Measurements from ENCODE around the gene TCP11L2. TPM values are rescaled to one million over a fixed set of nuclear protein-coding genes. Genes with fewer than 3 reads are reported as not detected.

Gene TCP11L2
- total and polyA plus RNA-seq, 3 donors from 2014 or later = 15.8 to 33.9 (median 31.0) TPM

DNA sequence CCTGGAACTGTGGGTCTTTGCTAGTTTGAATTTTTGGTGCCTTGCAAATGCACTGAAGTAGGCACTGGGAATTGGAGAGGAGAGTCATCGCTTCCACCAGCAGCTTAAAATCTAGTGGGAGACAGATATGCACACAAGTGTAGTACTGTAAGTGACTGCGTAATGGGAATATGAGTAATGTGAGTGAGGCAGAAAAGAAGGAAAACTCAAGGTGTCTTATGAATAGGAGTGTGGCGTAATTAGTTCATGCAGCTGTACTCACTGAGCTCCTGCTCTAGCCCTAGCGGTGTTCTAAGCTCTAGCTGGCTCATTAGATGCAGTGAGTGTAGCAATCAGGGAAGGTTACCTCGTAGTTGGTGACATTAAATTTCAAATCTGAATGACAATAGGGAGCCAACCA, 2.8 kb downstream of the TCP11L2 start:
- intact Hi-C loops (cut with DNase I; ENCODE audit: low total_unique reads) = no loop called here

DNA sequence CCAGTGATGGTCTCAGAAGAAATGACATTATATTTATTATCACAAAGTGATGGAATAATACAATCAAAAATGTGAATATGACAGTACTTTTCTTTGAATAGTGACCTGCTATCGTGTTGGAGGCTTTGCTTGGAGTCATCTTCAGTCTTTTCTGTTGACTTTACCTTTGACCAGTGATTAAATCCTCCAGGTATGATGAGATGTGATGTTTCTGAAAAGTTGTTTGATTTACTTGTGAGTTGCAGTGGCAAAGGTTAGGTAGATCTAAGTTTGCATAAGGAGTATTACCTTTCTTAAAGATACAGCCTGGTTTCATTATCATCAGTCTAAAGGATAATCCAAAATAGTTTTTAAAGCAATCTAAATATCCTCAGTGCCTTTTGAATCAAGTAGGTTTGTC, 4.6 kb downstream of the TCP11L2 start:
- peaks cover 11% of the 10 kb centered on the region for H3K4me1 ChIP-seq
- H3K27me3 ChIP-seq = no peaks in the 10 kb centered on the region
- H3K27ac ChIP-seq = no peak overlapping the region
- no peaks in the 10 kb centered on the region for H3K36me3 ChIP-seq (ENCODE audit: low read depth, missing control alignments)
- intact Hi-C loops (cut with DNase I; ENCODE audit: low total_unique reads) = no loop called here
- H3K4me3 ChIP-seq = no peak overlapping the region
- no peaks in the 10 kb centered on the region for H3K9me3 ChIP-seq
- no peak for DNase-seq
- 90% methylated on average over 1 of the region's 1 CpG for WGBS, 2 donors
- TF ChIP-seq, protein P1, sequence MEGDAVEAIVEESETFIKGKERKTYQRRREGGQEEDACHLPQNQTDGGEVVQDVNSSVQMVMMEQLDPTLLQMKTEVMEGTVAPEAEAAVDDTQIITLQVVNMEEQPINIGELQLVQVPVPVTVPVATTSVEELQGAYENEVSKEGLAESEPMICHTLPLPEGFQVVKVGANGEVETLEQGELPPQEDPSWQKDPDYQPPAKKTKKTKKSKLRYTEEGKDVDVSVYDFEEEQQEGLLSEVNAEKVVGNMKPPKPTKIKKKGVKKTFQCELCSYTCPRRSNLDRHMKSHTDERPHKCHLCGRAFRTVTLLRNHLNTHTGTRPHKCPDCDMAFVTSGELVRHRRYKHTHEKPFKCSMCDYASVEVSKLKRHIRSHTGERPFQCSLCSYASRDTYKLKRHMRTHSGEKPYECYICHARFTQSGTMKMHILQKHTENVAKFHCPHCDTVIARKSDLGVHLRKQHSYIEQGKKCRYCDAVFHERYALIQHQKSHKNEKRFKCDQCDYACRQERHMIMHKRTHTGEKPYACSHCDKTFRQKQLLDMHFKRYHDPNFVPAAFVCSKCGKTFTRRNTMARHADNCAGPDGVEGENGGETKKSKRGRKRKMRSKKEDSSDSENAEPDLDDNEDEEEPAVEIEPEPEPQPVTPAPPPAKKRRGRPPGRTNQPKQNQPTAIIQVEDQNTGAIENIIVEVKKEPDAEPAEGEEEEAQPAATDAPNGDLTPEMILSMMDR (IDR thresholded peaks at IDR 0.05) = no peak
- no peak for TF ChIP-seq POLR2A (IDR thresholded peaks at IDR 0.05)

More for the DNA sequence above, 2.8 kb downstream of the TCP11L2 start:
- no peaks in the 10 kb centered on the region for H3K36me3 ChIP-seq (ENCODE audit: low read depth, missing control alignments)
- no peak overlapping the region for H3K27ac ChIP-seq
- TF ChIP-seq POLR2A (IDR thresholded peaks at IDR 0.05) = no peak
- TF ChIP-seq, protein P1 (IDR thresholded peaks at IDR 0.05) = no peak
- no peaks in the 10 kb centered on the region for H3K9me3 ChIP-seq
- no peaks in the 10 kb centered on the region for H3K27me3 ChIP-seq
- no peak overlapping the region for H3K4me3 ChIP-seq
- WGBS, 2 donors = 86 to 88% methylated on average over 5 of the region's 5 CpGs
- DNase-seq = no peak
- H3K4me1 ChIP-seq = peaks cover 22% of the 10 kb centered on the region

DNA sequence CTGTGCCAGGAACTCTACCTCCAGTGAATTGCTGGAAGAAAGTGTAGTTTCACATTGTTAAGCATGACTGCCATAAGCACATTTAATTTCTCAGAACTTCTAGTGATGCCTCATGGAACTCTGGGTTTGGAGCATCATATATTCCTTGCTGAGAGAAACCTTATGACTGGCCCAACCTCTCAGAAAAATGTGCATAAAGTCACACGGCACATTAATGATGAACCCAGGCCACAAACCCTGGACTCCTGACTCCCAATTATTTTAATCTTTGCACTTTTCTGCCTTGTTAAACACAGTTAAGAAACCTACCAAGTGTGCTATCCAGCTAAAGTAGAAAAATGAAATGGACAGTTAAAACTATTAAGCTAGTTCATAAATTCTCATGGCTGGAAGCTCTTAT, 5.6 kb downstream of the TCP11L2 start:
- 83 to 89% methylated on average over 1 of the region's 1 CpG for WGBS, 2 donors
- H3K36me3 ChIP-seq (ENCODE audit: low read depth, missing control alignments) = no peaks in the 10 kb centered on the region
- H3K4me3 ChIP-seq = no peak overlapping the region
- H3K27ac ChIP-seq = no peak overlapping the region
- H3K27me3 ChIP-seq = no peaks in the 10 kb centered on the region
- intact Hi-C loops (cut with DNase I; ENCODE audit: low total_unique reads) = no loop called here
- H3K9me3 ChIP-seq = no peaks in the 10 kb centered on the region
- no peak for DNase-seq
- peaks cover 11% of the 10 kb centered on the region for H3K4me1 ChIP-seq
- no peak for TF ChIP-seq POLR2A (IDR thresholded peaks at IDR 0.05)
- TF ChIP-seq, protein P1 (IDR thresholded peaks at IDR 0.05) = no peak

DNA sequence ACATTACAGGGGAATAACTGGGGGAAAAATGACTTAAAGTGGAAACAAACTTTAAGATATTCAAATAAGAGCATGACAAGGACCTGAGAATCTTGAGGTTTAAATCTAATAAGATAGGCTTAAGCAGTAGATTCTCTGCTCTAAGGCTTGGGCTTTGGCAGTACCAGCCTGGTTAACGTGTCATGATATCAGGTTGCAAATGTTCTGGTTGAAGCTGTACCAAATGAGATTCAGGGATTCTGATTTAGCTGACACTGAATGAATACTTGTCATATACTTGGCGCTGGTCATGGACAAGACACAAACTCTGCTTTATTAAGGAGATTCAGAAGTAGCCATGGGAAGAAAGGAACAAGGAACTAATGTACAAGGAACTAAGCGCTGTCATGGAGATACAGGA, 6.1 kb downstream of the TCP11L2 start:
- TF ChIP-seq, protein P1 (IDR thresholded peaks at IDR 0.05) = no peak
- no peak for TF ChIP-seq POLR2A (IDR thresholded peaks at IDR 0.05)
- Histone ChIP-seq H3K9me3 (no peaks in the 10 kb centered on the region), H3K36me3 (ENCODE audit: low read depth, missing control alignments) (no peaks in the 10 kb centered on the region), H3K27ac (no peak overlapping the region), H3K27me3 (no peaks in the 10 kb centered on the region), H3K4me3 (no peak overlapping the region), H3K4me1 (peaks cover 7% of the 10 kb centered on the region)
- 91 to 94% methylated on average over 3 of the region's 3 CpGs for WGBS, 2 donors
- intact Hi-C loops (cut with DNase I; ENCODE audit: low total_unique reads) = no loop called here
- DNase-seq = no peak

DNA sequence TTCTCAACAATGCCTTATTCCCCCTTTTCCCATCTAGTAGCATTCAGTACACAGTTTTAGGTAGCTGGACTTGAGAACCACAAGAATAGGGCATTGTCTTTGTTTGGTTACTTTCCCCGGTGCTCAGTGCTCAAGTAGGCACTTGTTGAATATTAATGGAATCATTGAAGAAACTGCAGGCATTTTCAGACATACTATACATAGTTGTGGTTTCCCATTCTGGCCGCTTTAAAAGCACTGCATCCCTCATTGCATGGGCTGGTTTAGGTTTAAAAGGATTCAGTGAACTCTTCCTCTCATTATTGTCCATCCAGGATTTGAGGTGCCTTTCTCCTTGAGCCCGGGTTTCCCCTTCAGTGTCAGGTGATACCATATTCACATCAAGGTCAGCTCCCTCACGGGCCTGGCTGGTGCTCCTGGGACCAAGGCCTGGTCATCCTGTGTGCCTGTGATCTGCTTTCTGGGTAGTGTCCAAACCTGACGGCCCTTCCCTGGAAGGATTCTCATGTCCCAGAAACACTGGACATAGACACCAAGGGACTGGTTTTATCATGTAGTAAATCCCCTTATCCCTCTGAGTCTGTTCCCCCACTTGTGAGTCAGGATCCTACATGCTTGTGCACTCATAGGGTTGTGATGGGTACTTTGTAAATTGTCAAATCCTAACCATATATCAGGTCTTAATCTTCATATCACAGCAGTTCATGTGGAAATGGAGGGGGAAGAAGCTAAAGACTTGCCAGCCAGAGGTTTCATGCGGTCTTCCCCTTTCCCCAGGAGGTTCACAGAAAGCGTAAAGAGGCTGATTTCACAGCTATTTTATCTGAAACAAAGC, 7.4 kb downstream of the TCP11L2 start:
- no peak for TF ChIP-seq POLR2A (IDR thresholded peaks at IDR 0.05)
- TF ChIP-seq, protein P1 (IDR thresholded peaks at IDR 0.05) = no peak
- Histone ChIP-seq H3K27ac (no peak overlapping the region), H3K9me3 (no peaks in the 10 kb centered on the region), H3K36me3 (ENCODE audit: low read depth, missing control alignments) (no peaks in the 10 kb centered on the region), H3K4me3 (no peak overlapping the region), H3K4me1 (no peaks in the 10 kb centered on the region), H3K27me3 (no peaks in the 10 kb centered on the region)
- intact Hi-C loops (cut with DNase I; ENCODE audit: low total_unique reads) = no loop called here
- 65 to 84% methylated on average over 7 of the region's 7 CpGs for WGBS, 2 donors
- no peak for DNase-seq

Measured in testis (tissue), 3 donors.